GM12878 (cell line): Measurements from ENCODE around the gene PLPP6. TPM values are rescaled to one million over a fixed set of nuclear protein-coding genes. Genes with fewer than 3 reads are reported as not detected.

ENCODE experiments used
- ATAC-seq: fragments of 200-7000 bp; cut with Tn5 transposase; 3 replicates; pipeline ENCODE4 v1.9.1; 2020; ENCODE audit warnings: mild to moderate bottlenecking, moderate library complexity
- BruUV-seq: library from RNA; stranded (reverse); fragments of 400-500 nt; replicated peaks from 2 replicates; lab custom pipeline; 2021; lab: Mats Ljungman, UMichigan
- CTCF ChIA-PET: fragments of 300-600 bp; sonication (Branson Sonifier 250); formaldehyde crosslinking; extraction: SDS; loops from one replicate; lab custom pipeline; 2021; ENCODE audit warnings: inconsistent platforms; lab: Yijun Ruan, JAX
- POLR2A ChIA-PET: fragments of 350-600 bp; formaldehyde crosslinking; extraction: SDS; loops from one replicate; lab custom pipeline; 2021; ENCODE audit warnings: inconsistent platforms; lab: Charles Lee
- RAD21 ChIA-PET: fragments of 300-600 bp; sonication (Branson Sonifier 250); formaldehyde crosslinking; loops from one replicate; lab custom pipeline; 2023; ENCODE audit warnings: antibody characterized with exemption; ENCODE audit not compliant: unreplicated experiment; lab: Charles Lee
- SMC1A ChIA-PET: fragments of 300-600 bp; sonication (Branson Sonifier 250); formaldehyde crosslinking; loops from one replicate; lab custom pipeline; 2023; ENCODE audit not compliant: unreplicated experiment, uncharacterized antibody; lab: Charles Lee
- DNase-seq: peaks from one replicate; pipeline ENCODE4 v3.0.0-alpha.2; 2011; ENCODE audit warnings: low read depth, low spot score
- FAIRE-seq: peaks from 3 replicates; lab custom pipeline; 2011; peaks lifted over from hg19 to GRCh38; lab: Jason Lieb, UNC
- H2AFZ ChIP-seq: 2 replicates; pipeline ENCODE4 v1.6.0; 2011; ENCODE audit warnings: low read depth, low read length, control low read depth; ENCODE audit not compliant: control insufficient read depth
- H3K27ac ChIP-seq: 2 replicates; pipeline ENCODE4 v1.5.1; 2011; ENCODE audit warnings: control low read depth; ENCODE audit not compliant: control insufficient read depth, insufficient read depth
- H3K27me3 ChIP-seq, 2 experiments: replicated peaks in 1 of 2; 2 replicates each; pipeline versions ENCODE4 v1.6.0 to v1.6.1; 2011; ENCODE audit warnings: low read length in 1 of 2; ENCODE audit not compliant: control insufficient read depth in 2 of 2, insufficient read depth in 2 of 2
- H3K36me3 ChIP-seq, 2 experiments: 2 replicates each; pipeline ENCODE4 v1.5.1; 2011; ENCODE audit warnings: low read length in 1 of 2; ENCODE audit not compliant: control insufficient read depth in 2 of 2, insufficient read depth in 2 of 2
- H3K4me1 ChIP-seq: 2 replicates; pipeline ENCODE4 v1.6.1; 2011; ENCODE audit warnings: mild to moderate bottlenecking, low read length, moderate library complexity, mixed read lengths; ENCODE audit not compliant: control insufficient read depth, insufficient read depth
- H3K4me2 ChIP-seq: 2 replicates; pipeline ENCODE4 v1.6.0; 2011; ENCODE audit warnings: control low read depth; ENCODE audit not compliant: control insufficient read depth, insufficient read depth
- H3K4me3 ChIP-seq: fragments of 200-600 bp; sonication (generic); 2 replicates; pipeline ENCODE4 v1.5.1; 2016
- H3K79me2 ChIP-seq: 2 replicates; pipeline ENCODE4 v1.6.0; 2011; ENCODE audit warnings: low read length; ENCODE audit not compliant: control insufficient read depth, insufficient read depth
- H3K9ac ChIP-seq: 2 replicates; pipeline ENCODE4 v1.8.0; 2011; ENCODE audit warnings: low read length, control low read depth, mixed read lengths; ENCODE audit not compliant: control insufficient read depth, insufficient read depth
- H3K9me3 ChIP-seq: replicated peaks from 3 replicates; pipeline ENCODE4 v1.5.1; 2011; ENCODE audit warnings: mild to moderate bottlenecking, low read length; ENCODE audit not compliant: control insufficient read depth, insufficient read depth
- H4K20me1 ChIP-seq: 2 replicates; pipeline ENCODE4 v1.6.0; 2011; ENCODE audit not compliant: control insufficient read depth, insufficient read depth
- ASH2L ChIP-seq: fragments of 300-600, 200-600 bp; sonication (generic); IDR thresholded peaks from 2 replicates; pipeline ENCODE4 v1.6.1; 2017; ENCODE audit warnings: low read depth, mild to moderate bottlenecking, borderline replicate concordance
- ATF7 ChIP-seq: fragments of 450-650 bp; IDR thresholded peaks from 2 replicates; pipeline ENCODE4 v1.6.1; 2016; ENCODE audit warnings: low read depth, mild to moderate bottlenecking
- FOXM1 ChIP-seq: IDR thresholded peaks from 2 replicates; pipeline ENCODE4 v1.6.1; 2012; ENCODE audit warnings: low read depth, mild to moderate bottlenecking, inconsistent platforms, low read length, moderate library complexity
- HDAC6 ChIP-seq: fragments of 200-600 bp; sonication (generic); IDR thresholded peaks from one replicate; pipeline ENCODE4 v1.8.0; 2017; ENCODE audit warnings: antibody characterized with exemption; ENCODE audit not compliant: unreplicated experiment
- NR2C2 ChIP-seq: IDR thresholded peaks from 2 replicates; pipeline ENCODE4 v1.6.1; 2011; ENCODE audit warnings: borderline replicate concordance, low read depth; ENCODE audit not compliant: control insufficient read depth, insufficient read length
- RUNX3 ChIP-seq: IDR thresholded peaks from 2 replicates; pipeline ENCODE4 v1.6.1; 2012; ENCODE audit warnings: low read length, inconsistent platforms
- STAT1 ChIP-seq: fragments of 450-650 bp; conservative IDR thresholded peaks from 2 replicates; pipeline ENCODE4 v1.6.1; 2014; ENCODE audit warnings: antibody characterized with exemption, mild to moderate bottlenecking
- ZNF217 ChIP-seq: fragments of 450-650 bp; IDR thresholded peaks from 2 replicates; pipeline ENCODE4 v1.6.1; 2017; ENCODE audit warnings: antibody characterized with exemption, mild to moderate bottlenecking
- WGBS: methylation state at CpG from one replicate; pipeline ENCODE4 v1.1.6; 2016; ENCODE audit warnings: low lambda C conversion rate; ENCODE audit not compliant: insufficient replicate concordance, insufficient coverage; ENCODE audit errors: missing lambda C conversion rate; 5-methylcytosine and 5-hydroxymethylcytosine counted together
- in situ Hi-C: fragments of 300-500 bp; cut with MboI; formaldehyde crosslinking; loops from 9 replicates; pipeline ENCODE4 v1.14.3; 2018; ENCODE audit warnings: mixed read lengths
- intact Hi-C: fragments of 100-400 bp; cut with micrococcal nuclease; formaldehyde crosslinking; loops from one replicate; pipeline ENCODE4 v1.14.2; 2022; ENCODE audit not compliant: unreplicated experiment
- polyA plus RNA-seq, 11 experiments: library from polyadenylated mRNA; depleted of rRNA in 4 of 11; unstranded in 6 of 11; stranded (reverse) in 5 of 11; fragments of >200 nt; fragmentation: Nextera tagmentation in 4 of 11; fragmentation: Illumina TruSeq in 1 of 11; extraction: Ambion mirVana in 4 of 11; extraction: Trizol in 1 of 11; gene quantifications; 1 replicate in 1 of 11; 2 replicates in 10 of 11; pipeline versions ENCODE4 v1.2.1 to v1.2.3, GENCODE V29; 2011 to 2016; ENCODE audit warnings: inconsistent platforms in 2 of 11, missing spikeins in 2 of 11, low read depth in 1 of 11
- total RNA-seq, 4 experiments: library from RNA; depleted of rRNA in 3 of 4; stranded (reverse); fragments of >200 nt in 3 of 4; fragmentation: Illumina TruSeq in 1 of 4; extraction: Trizol in 1 of 4; gene quantifications; 2 replicates each; pipeline versions ENCODE4 v1.2.1 to v1.2.3, GENCODE V29; 2013 to 2021

The PLPP6 gene
- total and polyA plus RNA-seq, 10 of the 15 experiments (the other 5 are each of a cell fraction or from before 2014, with no cell fraction given): 1.6 to 11.3 (median 6.9) TPM

DNA sequence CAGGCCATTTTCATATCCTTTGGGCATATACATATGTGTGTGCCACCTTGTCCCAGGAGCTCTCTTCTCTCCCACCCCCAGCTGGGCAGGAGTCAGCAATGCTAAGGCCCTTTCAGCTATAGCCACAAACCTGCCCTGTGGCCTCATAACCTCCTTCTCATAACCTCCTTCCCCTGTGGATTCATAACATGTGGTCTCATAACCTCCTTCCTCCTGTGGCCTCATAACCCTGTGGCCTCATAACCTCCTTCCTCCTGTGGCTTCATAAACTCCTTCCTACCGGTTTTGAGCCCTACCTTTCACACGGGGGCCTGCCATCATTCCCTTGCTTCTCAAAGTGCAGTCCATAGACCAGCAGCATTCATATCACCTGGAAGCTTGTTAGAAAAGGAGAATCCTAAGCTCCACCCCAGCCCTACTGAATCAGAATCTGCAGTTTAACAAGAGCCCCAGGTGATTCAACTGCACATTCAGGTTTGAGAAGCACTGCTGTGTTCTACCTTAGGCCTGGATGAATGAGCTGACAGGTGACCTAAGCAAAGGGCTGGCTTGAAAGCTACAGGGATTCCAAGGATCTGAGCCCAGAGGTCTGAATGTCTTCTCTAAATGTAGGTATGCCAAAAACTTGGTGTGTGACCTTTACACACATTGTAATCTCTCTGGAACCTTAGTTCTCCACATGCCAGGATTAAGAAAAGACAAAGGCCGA, 41.9 kb upstream of the PLPP6 start:
- no peak for DNase-seq
- ATAC-seq: no peak; the same call in 2 of the 3 replicates
- no peaks in the 10 kb centered on the region for H3K36me3 ChIP-seq
- H3K9ac ChIP-seq: no peak overlapping the region
- H4K20me1 ChIP-seq: no peaks in the 10 kb centered on the region
- H3K4me1 ChIP-seq: peaks cover 6% of the 10 kb centered on the region
- no peak overlapping the region; the same call in 1 of the 2 replicates for H2AFZ ChIP-seq
- intact Hi-C loops (no loop called here), in situ Hi-C loops (no loop called here)
- no peak overlapping the region for H3K4me3 ChIP-seq
- H3K79me2 ChIP-seq: no peaks in the 10 kb centered on the region
- H3K27me3 ChIP-seq: no peaks in the 10 kb centered on the region
- TF ChIP-seq STAT1: no peak
- TF ChIP-seq RUNX3: peak; percentile 43
- no peak for TF ChIP-seq ATF7
- no peak for TF ChIP-seq ZNF217
- TF ChIP-seq HDAC6: no peak
- TF ChIP-seq NR2C2: no peak
- no peak for TF ChIP-seq FOXM1
- no peak for TF ChIP-seq ASH2L
- H3K4me2 ChIP-seq: no peak overlapping the region
- ChIA-PET SMC1A (no interaction called here), RAD21 (no interaction called here), POLR2A (no interaction called here), CTCF (interaction anchor here (0.6 to 2.2 kb wide), 2 partner anchors 15 to 299 kb away, joined by 3 to 6 read pairs; no protein-coding TSS in a partner anchor)
- WGBS: 29% methylated on average over 3 of the region's 3 CpGs
- no peak overlapping the region for H3K27ac ChIP-seq
- no peak for FAIRE-seq
- no TSS peak for BruUV-seq
- H3K9me3 ChIP-seq: no peaks in the 10 kb centered on the region
